ENCODE results near the gene DRD2.

DRD2 gene

GRCh38 chr11:113397212-113397611, 78.0 kb downstream of the DRD2 start:
- DNase-seq: no peak

GRCh38 chr11:113396690-113397089, 78.5 kb downstream of the DRD2 start:
- DNase-seq: no peak

DNA sequence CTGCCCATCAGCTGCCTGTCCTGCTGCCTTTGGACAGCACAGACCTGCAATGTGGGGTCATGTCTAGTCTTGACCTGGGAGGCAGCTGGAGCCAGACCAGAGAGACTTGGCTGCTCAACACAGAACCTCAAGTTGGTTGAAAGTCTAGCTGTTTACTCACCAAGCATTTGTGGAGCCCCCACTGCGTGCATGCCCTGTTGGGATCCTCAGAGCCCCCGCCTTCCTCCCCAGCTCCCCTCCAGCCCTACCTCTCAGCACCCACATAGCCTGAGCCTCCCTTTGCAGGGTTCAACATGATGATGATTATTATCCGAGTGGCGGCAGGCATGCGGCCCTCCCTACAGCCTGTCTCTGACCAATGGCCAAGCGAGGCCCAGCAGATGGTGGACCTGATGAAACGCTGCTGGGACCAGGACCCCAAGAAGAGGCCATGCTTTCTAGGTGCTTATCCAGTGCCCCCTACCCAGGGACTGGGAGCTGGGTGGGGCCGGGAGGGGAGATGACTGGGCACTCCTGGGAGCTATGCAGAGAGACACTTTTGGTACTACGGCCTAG, 79.3 kb downstream of the DRD2 start:
- DNase-seq: no peak

DNA sequence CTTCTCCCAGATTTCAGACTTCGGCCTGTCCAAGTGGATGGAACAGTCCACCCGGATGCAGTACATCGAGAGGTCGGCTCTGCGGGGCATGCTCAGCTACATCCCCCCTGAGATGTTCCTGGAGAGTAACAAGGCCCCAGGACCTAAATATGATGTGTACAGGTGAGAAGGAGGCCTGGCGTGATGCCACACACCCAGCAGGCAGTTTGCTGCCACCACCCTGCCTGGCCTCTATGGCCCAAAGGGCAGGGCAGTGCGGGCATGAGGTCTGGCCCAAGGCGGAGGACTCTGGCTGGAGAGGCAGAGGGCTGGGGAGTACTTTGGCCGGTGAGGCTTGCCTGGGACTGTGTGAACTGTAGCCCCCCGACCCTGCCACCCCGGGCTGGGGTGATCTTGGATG, 80.3 kb downstream of the DRD2 start:
- DNase-seq: no peak

- DNase-seq: no peak
These were observed 81.7 kb downstream of the DRD2 start for GRCh38 chr11:113393501-113393985.

GRCh38 chr11:113392236-113392921, 82.8 kb downstream of the DRD2 start:
- no peak for DNase-seq

GRCh38 chr11:113389272-113389671, 85.9 kb downstream of the DRD2 start:
- no peak for DNase-seq

DNA sequence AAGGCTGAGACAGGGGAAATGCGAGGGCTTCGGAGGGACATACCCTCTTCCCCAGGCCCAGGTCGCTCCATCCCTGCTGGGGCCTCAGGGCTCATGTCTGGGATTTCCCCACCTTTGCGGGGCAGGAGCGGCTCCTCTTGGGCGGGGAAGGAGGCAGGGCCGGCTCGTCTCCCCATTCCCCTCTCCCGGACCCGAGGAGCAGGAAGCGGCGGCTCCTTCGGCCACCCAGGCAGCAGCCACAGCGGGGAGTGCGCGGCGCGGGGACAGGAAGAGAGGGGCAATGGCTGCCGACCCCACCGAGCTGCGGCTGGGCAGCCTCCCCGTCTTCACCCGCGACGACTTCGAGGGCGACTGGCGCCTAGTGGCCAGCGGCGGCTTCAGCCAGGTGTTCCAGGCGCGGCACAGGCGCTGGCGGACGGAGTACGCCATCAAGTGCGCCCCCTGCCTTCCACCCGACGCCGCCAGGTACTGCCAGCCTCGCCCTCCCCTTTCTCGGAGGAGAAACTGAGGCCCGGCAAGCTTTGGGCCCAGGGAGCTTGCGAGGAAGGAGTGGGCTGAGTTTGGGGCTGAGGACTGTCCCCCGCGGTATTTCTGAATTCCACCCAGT, 87.5 kb downstream of the DRD2 start, which contains the start of gene ANKK1:
TSS of gene ANKK1 (plus strand) at position 175 of the 607 bp plus-strand sequence. CDS start at position 281, 106 bp downstream.
- DNase-seq: no peak

DNA sequence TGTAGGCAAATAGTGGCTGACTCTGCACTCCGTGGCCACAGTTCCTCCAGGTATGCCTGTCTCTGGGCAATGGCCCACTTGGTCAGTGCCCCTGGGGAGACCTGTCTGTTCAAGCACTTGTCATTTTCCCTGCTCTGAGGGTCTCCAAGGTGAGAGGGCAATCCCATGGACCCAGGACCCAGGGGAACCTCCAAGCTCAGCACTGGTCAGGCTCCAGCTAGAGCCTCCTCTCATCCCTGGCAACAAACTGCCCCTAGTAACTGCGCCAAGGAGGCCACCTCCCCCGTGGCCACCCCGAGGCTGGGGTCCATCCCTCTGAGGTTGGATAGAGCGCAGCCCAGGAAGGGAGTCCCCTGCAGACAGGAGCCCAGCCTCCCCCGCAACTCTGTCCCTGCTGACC, 88.3 kb downstream of the DRD2 start:
- DNase-seq: no peak

GRCh38 chr11:113385749-113386148, 89.4 kb downstream of the DRD2 start:
- DNase-seq: peak; percentile 44

GRCh38 chr11:113384551-113384950, 90.6 kb downstream of the DRD2 start:
- no peak for DNase-seq

GRCh38 chr11:113382121-113382520, 93.1 kb downstream of the DRD2 start:
- no peak for DNase-seq

DNA sequence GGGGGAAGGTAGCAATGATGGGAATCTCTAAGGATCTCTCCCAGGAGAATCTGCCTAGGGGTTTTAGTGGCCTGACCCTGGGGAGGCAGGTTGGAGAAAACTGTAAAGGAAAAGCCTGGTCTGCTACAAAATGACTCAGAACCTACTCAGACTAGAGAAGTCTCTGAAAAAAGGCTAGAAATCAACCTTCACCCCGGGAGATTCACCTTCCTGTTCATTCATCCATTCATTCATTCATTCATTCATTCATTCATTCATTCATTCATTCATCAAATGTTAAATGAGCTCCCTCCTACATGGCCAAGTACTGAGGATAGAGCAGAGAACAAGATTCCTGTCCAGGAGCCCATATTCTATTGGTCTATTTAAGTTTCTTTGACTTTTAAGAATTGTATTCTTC, 96.5 kb downstream of the DRD2 start:
- no peak for DNase-seq

DNA sequence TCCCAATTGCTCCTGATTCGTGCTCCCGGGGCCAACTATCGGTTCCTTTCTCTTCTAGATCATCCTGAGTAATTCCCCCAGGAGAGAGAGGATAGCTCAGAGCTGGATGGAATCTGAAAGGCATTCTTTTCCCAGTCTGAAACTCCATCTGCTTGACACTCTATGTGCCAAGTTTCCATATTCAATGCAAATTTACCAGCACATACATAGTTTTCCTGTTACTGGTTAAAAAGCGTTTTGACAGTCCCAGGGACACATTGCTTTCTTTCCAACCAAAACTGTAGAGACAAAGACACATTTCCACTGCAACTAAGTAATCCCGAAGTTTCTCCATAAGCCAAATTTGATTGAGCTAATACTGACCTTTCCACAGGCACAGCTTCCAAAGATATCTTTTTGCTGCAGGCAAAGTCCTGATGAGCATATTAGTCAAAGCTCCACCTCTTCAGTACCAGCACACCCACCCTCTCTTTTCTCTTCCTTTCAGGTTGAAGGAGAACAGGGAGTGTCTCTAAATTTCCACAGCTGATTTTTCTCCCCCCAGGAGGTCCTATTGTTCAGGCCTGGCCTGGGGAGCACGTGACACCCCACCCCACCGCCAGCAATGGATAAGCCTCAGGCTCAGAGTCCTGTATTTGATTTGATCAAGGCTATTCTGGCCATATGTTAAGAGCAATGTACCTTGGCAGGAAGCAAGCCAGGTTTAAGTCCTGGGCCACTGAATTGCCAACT, 97.4 kb downstream of the DRD2 start:
- DNase-seq: no peak

- DNase-seq: no peak
These were observed 99.0 kb downstream of the DRD2 start for GRCh38 chr11:113376156-113376555.

DNA sequence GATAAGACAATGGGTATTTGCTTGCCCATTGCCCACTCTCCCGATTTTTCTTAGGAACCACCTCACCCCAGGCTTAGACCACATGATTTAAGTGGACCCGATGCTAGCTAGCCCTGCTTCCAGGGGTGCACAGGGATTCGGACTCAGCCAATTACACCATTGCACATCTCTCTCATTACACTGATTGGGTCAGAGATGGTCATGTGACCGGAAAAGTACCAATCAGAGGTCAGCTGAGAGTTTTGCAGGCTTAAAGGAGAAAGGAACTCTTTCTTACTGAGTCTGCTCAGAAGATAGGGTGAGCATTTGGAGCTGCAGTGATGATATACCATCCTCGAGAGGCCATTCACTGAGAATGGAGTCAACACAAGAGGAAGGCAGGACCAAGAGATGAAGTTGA, 99.8 kb downstream of the DRD2 start:
- DNase-seq: no peak

DNA sequence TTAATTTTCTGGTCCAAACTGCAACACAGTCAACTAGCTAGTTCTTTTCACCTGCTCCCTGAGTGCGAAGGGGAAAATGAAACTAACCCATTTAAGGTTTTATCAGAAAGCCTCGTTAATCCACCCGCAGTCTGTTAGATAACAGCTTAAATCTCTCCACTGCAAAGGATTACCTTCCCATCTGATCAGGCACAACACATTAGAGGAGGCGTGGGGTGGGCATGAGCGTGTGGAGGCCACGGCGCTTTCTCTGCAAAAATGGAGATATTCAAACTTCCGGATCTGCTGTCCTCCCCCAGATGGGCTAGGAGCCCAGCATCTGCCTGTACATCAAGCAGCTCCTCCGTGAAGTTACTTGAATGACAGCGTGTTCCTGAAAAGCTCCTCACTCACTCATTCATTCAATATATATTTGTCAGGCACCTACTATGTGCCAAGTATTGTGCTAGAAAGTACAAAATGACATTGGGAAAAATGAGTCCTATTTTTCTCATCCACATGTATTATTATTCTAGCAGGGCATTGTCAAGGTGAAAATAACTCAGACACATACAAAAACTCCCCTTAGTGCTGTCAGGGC, 101.1 kb downstream of the DRD2 start:
- no peak for DNase-seq

DNA sequence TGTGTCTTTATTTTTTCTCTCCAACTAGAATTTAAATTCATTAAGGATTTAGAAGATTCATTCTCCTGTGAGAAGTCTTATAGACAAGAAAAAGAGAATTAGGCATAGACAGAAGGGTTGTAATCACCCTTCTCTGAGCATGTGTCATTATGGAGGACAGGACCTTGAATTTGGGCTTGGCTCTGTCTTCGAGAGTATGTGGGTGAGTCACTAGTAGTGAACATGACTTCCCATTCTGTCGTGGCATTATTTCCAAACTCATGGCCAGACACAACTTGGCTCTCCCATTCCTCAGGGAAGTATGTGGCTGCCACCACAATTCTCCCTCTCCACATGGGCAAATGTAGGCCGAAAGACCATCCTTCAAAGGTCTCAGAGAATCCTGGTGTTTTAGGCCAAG, 101.9 kb downstream of the DRD2 start:
- no peak for DNase-seq

DNA sequence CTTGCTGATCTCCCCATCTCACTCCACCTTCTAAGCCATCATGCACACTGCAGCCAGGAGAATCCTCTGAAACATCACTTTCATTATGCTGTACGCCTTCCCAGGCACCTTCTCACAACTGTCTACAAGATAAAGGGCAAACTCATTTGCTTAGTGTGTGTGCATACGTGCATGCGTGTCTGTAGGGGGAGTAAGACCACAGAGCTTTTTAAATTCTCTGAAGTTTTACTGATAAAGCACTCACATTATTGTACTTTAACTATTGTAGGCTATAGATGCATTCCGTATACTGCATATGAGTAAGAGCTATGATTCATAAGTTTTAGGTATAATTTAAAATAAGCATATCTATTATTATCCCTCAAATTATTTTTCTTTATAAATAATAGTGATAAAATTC, 102.9 kb downstream of the DRD2 start:
- no peak for DNase-seq

- DNase-seq: no peak
These were observed 104.6 kb downstream of the DRD2 start for GRCh38 chr11:113370634-113371033.

- no peak for DNase-seq
These were observed 105.8 kb downstream of the DRD2 start for GRCh38 chr11:113369411-113369810.

DNA sequence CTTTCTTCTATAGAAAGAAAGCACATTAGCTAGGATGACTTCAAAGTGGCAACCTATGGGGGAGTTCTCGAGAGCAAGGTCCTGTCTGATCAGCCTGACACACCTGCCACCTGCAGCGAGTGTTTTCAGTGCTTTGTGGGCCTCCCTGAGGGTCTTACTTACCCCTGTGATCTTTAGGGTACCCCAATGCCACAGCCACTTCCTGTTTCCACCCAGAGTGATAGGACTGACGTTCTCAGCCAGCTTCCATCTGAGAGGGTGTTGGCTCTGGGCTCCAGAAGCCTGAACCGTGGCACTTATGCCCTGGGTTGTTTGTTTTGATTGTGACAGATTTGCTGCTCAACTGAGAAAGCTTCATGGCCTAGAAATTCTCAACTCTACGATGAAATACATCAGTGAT, 109.3 kb downstream of the DRD2 start:
- DNase-seq: no peak

GRCh38 chr11:113363996-113364641, 111.1 kb downstream of the DRD2 start:
- no peak for DNase-seq

Measured in DMS79 (cell line).